K562 (cell line): Measurements from ENCODE around the gene UBE2B. TPM values are rescaled to one million over a fixed set of nuclear protein-coding genes. Genes with fewer than 3 reads are reported as not detected.

Experiments
- ATAC-seq: fragments of 200-7000 bp; cut with Tn5 transposase; 3 replicates; pipeline ENCODE4 v1.9.1; 2020; ENCODE audit warnings: moderate library complexity
- BruUV-seq: library from RNA; stranded (reverse); fragments of 400-500 nt; replicated peaks from 2 replicates; lab custom pipeline; 2021; lab: Mats Ljungman, UMichigan
- CTCF ChIA-PET: fragments of 300-600 bp; formaldehyde crosslinking; extraction: SDS; loops from one replicate; lab custom pipeline; 2021; ENCODE audit warnings: low intra/inter-chr PET ratio; lab: Yijun Ruan, JAX
- POLR2A ChIA-PET: fragments of 300-600, 350-650 bp; sonication (Branson Sonifier 250); formaldehyde crosslinking; extraction: SDS; loops from one replicate; lab custom pipeline; 2021; ENCODE audit warnings: antibody characterized with exemption, inconsistent platforms; lab: Yijun Ruan, JAX
- DNase-seq, 4 experiments: peaks; one replicate each; pipeline versions ENCODE4 v3.0.0 to v3.0.0-alpha.2; 2011 to 2018; ENCODE audit warnings: low spot score in 3 of 4, mixed read lengths in 3 of 4; ENCODE audit errors: extremely low read depth in 1 of 4
- FAIRE-seq: peaks from 2 replicates; lab custom pipeline; 2011; peaks lifted over from hg19 to GRCh38; lab: Jason Lieb, UNC
- H2AFZ ChIP-seq: 2 replicates; pipeline ENCODE4 v1.6.0; 2011; ENCODE audit warnings: low read depth, low read length, control low read depth, inconsistent platforms
- H3K27ac ChIP-seq: fragments of 200-600 bp; 3 replicates; pipeline ENCODE4 v1.8.0; 2011; ENCODE audit warnings: low read depth, mild to moderate bottlenecking, control low read depth, inconsistent platforms, low read length, moderate library complexity, mixed read lengths; ENCODE audit errors: extremely low read depth
- H3K27me3 ChIP-seq, 2 experiments: fragments of 300-600 bp in 1 of 2; 2 replicates in 1 of 2; 3 replicates in 1 of 2; pipeline versions ENCODE4 v1.6.0 to v1.8.0; 2011; ENCODE audit warnings: inconsistent platforms in 2 of 2, low read length in 2 of 2, mild to moderate bottlenecking in 1 of 2, mixed read lengths in 1 of 2, moderate library complexity in 1 of 2; ENCODE audit not compliant: control insufficient read depth in 2 of 2, insufficient read depth in 2 of 2
- H3K36me3 ChIP-seq: fragments of 300-600 bp; 3 replicates; pipeline ENCODE4 v1.8.0; 2011; ENCODE audit warnings: mild to moderate bottlenecking, low read length, inconsistent platforms; ENCODE audit not compliant: control insufficient read depth, insufficient read depth
- H3K4me1 ChIP-seq, 2 experiments: fragments of 200-600 bp in 1 of 2; replicated peaks in 1 of 2; 2 replicates in 1 of 2; 3 replicates in 1 of 2; pipeline versions ENCODE4 v1.5.1 to v1.8.0; 2011; ENCODE audit warnings: inconsistent platforms in 2 of 2, low read length in 2 of 2, mild to moderate bottlenecking in 1 of 2, mixed read lengths in 1 of 2, moderate library complexity in 1 of 2; ENCODE audit not compliant: control insufficient read depth in 2 of 2, insufficient read depth in 2 of 2
- H3K4me2 ChIP-seq: 2 replicates; pipeline ENCODE4 v1.6.1; 2011; ENCODE audit warnings: low read length, control low read depth, inconsistent platforms, mixed read lengths; ENCODE audit not compliant: insufficient read depth
- H3K4me3 ChIP-seq: fragments of 200-600 bp; sonication (generic), shearing (Covaris generic); 2 replicates; pipeline ENCODE4 v1.5.1; 2016; ENCODE audit warnings: control low read depth, inconsistent platforms
- H3K79me2 ChIP-seq: fragments of 200-600 bp; 3 replicates; pipeline ENCODE4 v1.8.0; 2011; ENCODE audit warnings: low read length, inconsistent platforms; ENCODE audit not compliant: control insufficient read depth, insufficient read depth
- H3K9ac ChIP-seq, 2 experiments: 2 replicates each; pipeline versions ENCODE4 v1.6.0 to v1.6.1; 2011; ENCODE audit warnings: low read depth in 2 of 2, low read length in 2 of 2, control low read depth in 1 of 2, inconsistent platforms in 1 of 2, mild to moderate bottlenecking in 1 of 2, mixed read lengths in 1 of 2; ENCODE audit not compliant: insufficient read depth in 1 of 2
- H3K9me1 ChIP-seq: one replicate; pipeline ENCODE4 v1.6.0; 2011; ENCODE audit warnings: inconsistent platforms, mild to moderate bottlenecking, low read length, moderate library complexity; ENCODE audit not compliant: control insufficient read depth, insufficient read depth
- H3K9me3 ChIP-seq: replicated peaks from 2 replicates; pipeline ENCODE4 v1.5.1; 2011; ENCODE audit warnings: low read depth, low read length, inconsistent platforms; ENCODE audit not compliant: control insufficient read depth, insufficient read depth
- H4K20me1 ChIP-seq: replicated peaks from 2 replicates; pipeline ENCODE4 v1.6.1; 2011; ENCODE audit warnings: low read length, inconsistent platforms, mixed read lengths; ENCODE audit not compliant: control insufficient read depth, insufficient read depth
- ATF3 ChIP-seq, 2 experiments: fragments of 450-650 bp in 1 of 2; sonication (generic) in 1 of 2; formaldehyde crosslinking in 1 of 2; IDR thresholded peaks in 1 of 2; conservative IDR thresholded peaks in 1 of 2; 2 replicates each; pipeline versions ENCODE4 v1.6.1 to v1.8.1; 2016 to 2023; ENCODE audit warnings: mild to moderate bottlenecking in 2 of 2, moderate library complexity in 2 of 2, inconsistent platforms in 1 of 2, missing genetic modification reagents in 1 of 2
- CBX5 ChIP-seq: IDR thresholded peaks from 2 replicates; pipeline ENCODE4 v1.6.1; 2014; ENCODE audit warnings: low read depth, borderline replicate concordance
- CREBBP ChIP-seq: IDR thresholded peaks from one replicate; pipeline ENCODE4 v1.6.1; 2012; ENCODE audit warnings: low read depth, mild to moderate bottlenecking, control low read depth, inconsistent platforms, low read length
- E2F1 ChIP-seq: sonication (generic); formaldehyde crosslinking; IDR thresholded peaks from 2 replicates; pipeline ENCODE4 v1.8.1; 2023; ENCODE audit warnings: mild to moderate bottlenecking, missing genetic modification reagents, moderate library complexity
- HBP1 ChIP-seq: fragments of 450-650 bp; formaldehyde crosslinking; IDR thresholded peaks from 2 replicates; pipeline ENCODE4 v1.4.0; 2022; ENCODE audit warnings: missing genetic modification characterization
- HNRNPUL1 ChIP-seq: fragments of 200-400 bp; formaldehyde crosslinking; IDR thresholded peaks from 2 replicates; pipeline ENCODE4 v1.6.1; 2017; ENCODE audit warnings: low read length
- NR1H2 ChIP-seq: sonication (generic); formaldehyde crosslinking; IDR thresholded peaks from 2 replicates; pipeline ENCODE4 v1.4.0; 2020; ENCODE audit warnings: mild to moderate bottlenecking, missing genetic modification reagents
- POU5F1 ChIP-seq: fragments of 150-350 bp; IDR thresholded peaks from 2 replicates; pipeline ENCODE4 v1.6.1; 2014; ENCODE audit warnings: borderline replicate concordance, low read length, low read depth, mild to moderate bottlenecking; ENCODE audit not compliant: partially characterized antibody
- SETDB1 ChIP-seq: IDR thresholded peaks from one replicate; pipeline ENCODE4 v1.6.1; 2012; ENCODE audit warnings: low read length, control low read depth, inconsistent platforms
- SMARCA5 ChIP-seq: fragments of 450-650 bp; IDR thresholded peaks from 2 replicates; pipeline ENCODE4 v1.6.1; 2016
- TEAD4 ChIP-seq, 2 experiments: sonication (generic) in 1 of 2; formaldehyde crosslinking in 1 of 2; IDR thresholded peaks; 2 replicates each; pipeline versions ENCODE4 v1.6.1 to v1.8.0; 2012 to 2022; ENCODE audit warnings: borderline replicate concordance in 1 of 2, inconsistent platforms in 1 of 2, low read length in 1 of 2, mild to moderate bottlenecking in 1 of 2, missing genetic modification reagents in 1 of 2
- ZNF232 ChIP-seq: sonication (generic); formaldehyde crosslinking; IDR thresholded peaks from 2 replicates; pipeline ENCODE4 v1.8.0; 2022; ENCODE audit warnings: mild to moderate bottlenecking, missing genetic modification reagents
- ZNF583 ChIP-seq: fragments of 250-450 bp; sonication (Bioruptor Pico); IDR thresholded peaks from 2 replicates; pipeline ENCODE4 v1.4.0; 2020
- WGBS: fragments of 100-300 bp; shearing (Covaris generic); methylation state at CpG from one replicate; pipeline ENCODE4 v1.1.6; 2016; ENCODE audit warnings: low coverage, mixed read lengths; ENCODE audit not compliant: insufficient coverage; ENCODE audit errors: missing lambda C conversion rate; 5-methylcytosine and 5-hydroxymethylcytosine counted together
- in situ Hi-C: fragments of 300-500 bp; cut with MboI; formaldehyde crosslinking; loops from 4 replicates; pipeline ENCODE4 v1.15.0; 2018; ENCODE audit warnings: inconsistent platforms, mixed read lengths
- intact Hi-C: fragments of 100-400 bp; cut with micrococcal nuclease; formaldehyde crosslinking; loops from 2 replicates; pipeline ENCODE4 v1.14.2; 2022
- polyA plus RNA-seq, 8 experiments: library from polyadenylated mRNA; depleted of rRNA in 4 of 8; stranded (reverse) in 5 of 8; unstranded in 3 of 8; fragments of >200 nt; fragmentation: Nextera tagmentation in 2 of 8; fragmentation: Illumina TruSeq in 1 of 8; extraction: Ambion mirVana in 2 of 8; extraction: Trizol in 1 of 8; gene quantifications; 2 replicates each; pipeline versions ENCODE4 v1.2.1 to v1.2.3, GENCODE V29; 2011 to 2014; ENCODE audit warnings: inconsistent platforms in 1 of 8, missing spikeins in 1 of 8
- total RNA-seq, 7 experiments: library from RNA; depleted of rRNA in 6 of 7; stranded (reverse); fragments of >200 nt in 6 of 7; fragmentation: Illumina TruSeq in 2 of 7; extraction: Trizol in 2 of 7; gene quantifications; 2 replicates each; pipeline versions ENCODE4 v1.2.1 to v1.2.3, GENCODE V29; 2011 to 2021; ENCODE audit warnings: low replicate concordance in 1 of 7
- TF ChIP-seq, protein P1 (sequence below): fragments of 450-650 bp; IDR thresholded peaks from 2 replicates; pipeline ENCODE4 v1.6.1; 2018; ENCODE audit warnings: mild to moderate bottlenecking, low read depth; ENCODE audit not compliant: partially characterized antibody

The UBE2B gene
- total and polyA plus RNA-seq, 9 of the 15 experiments (the other 6 are each of a cell fraction or from before 2014, with no cell fraction given): 13.1 to 198 (median 75.5) TPM

DNA sequence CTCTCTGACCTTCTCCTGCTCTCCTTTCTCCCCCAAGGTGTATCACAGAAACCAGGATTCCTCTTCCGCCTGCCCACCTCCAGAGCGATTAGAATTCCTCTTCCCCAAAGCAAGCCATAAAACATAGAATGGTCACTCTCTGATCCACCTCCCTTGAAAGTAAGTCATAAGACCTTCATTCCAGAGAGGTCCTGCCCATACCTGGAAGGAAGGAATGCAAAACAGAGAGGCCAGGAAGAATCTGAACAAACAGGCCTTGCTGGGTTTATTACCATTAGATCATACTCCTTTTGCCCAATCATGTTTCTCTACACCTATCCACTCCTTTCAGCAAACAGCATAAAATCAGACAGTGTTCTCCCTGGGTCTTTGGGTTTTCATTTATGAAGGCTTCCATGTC, 25.4 kb upstream of the UBE2B start:
- no TSS peak for BruUV-seq
- WGBS: 68% methylated on average over 2 of the region's 2 CpGs
- no peaks in the 10 kb centered on the region for H3K9me3 ChIP-seq
- no peaks in the 10 kb centered on the region for H3K27me3 ChIP-seq
- H3K9me1 ChIP-seq: no peaks in the 10 kb centered on the region
- POLR2A ChIA-PET: no interaction called here
- FAIRE-seq (no peak), DNase-seq (no peak), ATAC-seq (no peak)
- TF ChIP-seq ZNF232 (CRISPR knock-in tag): no peak
- TF ChIP-seq SMARCA5: no peak
- TF ChIP-seq POU5F1: no peak
- TF ChIP-seq ATF3 (IDR thresholded peaks at IDR 0.05): no peak
- TF ChIP-seq ATF3 (CRISPR knock-in tag; conservative IDR thresholded peaks at IDR 0.05): no peak
- no peak for TF ChIP-seq TEAD4 (IDR thresholded peaks at IDR 0.05; ENCODE audit: low read length)
- TF ChIP-seq TEAD4 (CRISPR knock-in tag; IDR thresholded peaks at IDR 0.05; ENCODE audit: borderline replicate concordance): no peak
- TF ChIP-seq E2F1 (CRISPR knock-in tag): no peak
- no peak for TF ChIP-seq ZNF583 (CRISPR knock-in tag)
- no peak for TF ChIP-seq CBX5
- no peak for TF ChIP-seq NR1H2 (CRISPR knock-in tag)
- TF ChIP-seq CREBBP: no peak
- no peak for TF ChIP-seq SETDB1
- no peak for TF ChIP-seq HNRNPUL1
- TF ChIP-seq HBP1 (CRISPR knock-in tag): no peak
- TF ChIP-seq, protein P1, sequence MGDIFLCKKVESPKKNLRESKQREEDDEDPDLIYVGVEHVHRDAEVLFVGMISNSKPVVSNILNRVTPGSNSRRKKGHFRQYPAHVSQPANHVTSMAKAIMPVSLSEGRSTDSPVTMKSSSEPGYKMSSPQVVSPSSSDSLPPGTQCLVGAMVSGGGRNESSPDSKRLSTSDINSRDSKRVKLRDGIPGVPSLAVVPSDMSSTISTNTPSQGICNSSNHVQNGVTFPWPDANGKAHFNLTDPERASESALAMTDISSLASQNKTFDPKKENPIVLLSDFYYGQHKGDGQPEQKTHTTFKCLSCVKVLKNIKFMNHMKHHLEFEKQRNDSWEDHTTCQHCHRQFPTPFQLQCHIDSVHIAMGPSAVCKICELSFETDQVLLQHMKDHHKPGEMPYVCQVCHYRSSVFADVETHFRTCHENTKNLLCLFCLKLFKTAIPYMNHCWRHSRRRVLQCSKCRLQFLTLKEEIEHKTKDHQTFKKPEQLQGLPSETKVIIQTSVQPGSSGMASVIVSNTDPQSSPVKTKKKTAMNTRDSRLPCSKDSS: no peak
- H3K4me1 ChIP-seq: no peaks in the 10 kb centered on the region; a peak in 2 of 5 replicates
- in situ Hi-C loops (no loop called here), intact Hi-C loops (no loop called here)
- H3K36me3 ChIP-seq: no peaks in the 10 kb centered on the region
- H3K79me2 ChIP-seq: no peaks in the 10 kb centered on the region
- no peak overlapping the region for H3K27ac ChIP-seq
- CTCF ChIA-PET: no interaction called here
- no peak overlapping the region for H3K4me2 ChIP-seq
- no peak overlapping the region for H2AFZ ChIP-seq
- no peak overlapping the region for H3K4me3 ChIP-seq
- no peak overlapping the region for H3K9ac ChIP-seq
- H4K20me1 ChIP-seq: no peaks in the 10 kb centered on the region
